ENCODE measurements around the gene CTTNBP2NL.

DNA sequence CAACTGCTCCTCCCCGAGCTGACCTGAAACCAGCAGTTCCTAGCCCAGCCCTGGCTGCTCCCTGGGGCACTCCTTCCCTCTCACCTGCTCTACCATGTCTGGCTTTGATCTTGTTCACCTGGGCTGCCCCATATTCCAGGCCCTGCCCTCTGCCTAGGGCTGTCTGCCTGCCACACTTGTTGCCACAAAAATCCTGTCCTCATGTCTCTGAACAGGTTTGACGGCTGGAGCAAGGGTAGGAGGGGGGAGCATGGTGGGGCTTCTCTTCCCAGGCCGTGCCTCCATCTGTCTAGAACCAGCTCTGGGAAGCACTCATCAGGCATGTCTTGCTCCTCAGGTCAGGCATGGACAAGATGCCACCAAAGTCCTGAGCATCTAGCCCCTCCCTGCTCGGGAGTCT, 68.5 kb downstream of the CTTNBP2NL start:
- TF ChIP-seq, protein P1, sequence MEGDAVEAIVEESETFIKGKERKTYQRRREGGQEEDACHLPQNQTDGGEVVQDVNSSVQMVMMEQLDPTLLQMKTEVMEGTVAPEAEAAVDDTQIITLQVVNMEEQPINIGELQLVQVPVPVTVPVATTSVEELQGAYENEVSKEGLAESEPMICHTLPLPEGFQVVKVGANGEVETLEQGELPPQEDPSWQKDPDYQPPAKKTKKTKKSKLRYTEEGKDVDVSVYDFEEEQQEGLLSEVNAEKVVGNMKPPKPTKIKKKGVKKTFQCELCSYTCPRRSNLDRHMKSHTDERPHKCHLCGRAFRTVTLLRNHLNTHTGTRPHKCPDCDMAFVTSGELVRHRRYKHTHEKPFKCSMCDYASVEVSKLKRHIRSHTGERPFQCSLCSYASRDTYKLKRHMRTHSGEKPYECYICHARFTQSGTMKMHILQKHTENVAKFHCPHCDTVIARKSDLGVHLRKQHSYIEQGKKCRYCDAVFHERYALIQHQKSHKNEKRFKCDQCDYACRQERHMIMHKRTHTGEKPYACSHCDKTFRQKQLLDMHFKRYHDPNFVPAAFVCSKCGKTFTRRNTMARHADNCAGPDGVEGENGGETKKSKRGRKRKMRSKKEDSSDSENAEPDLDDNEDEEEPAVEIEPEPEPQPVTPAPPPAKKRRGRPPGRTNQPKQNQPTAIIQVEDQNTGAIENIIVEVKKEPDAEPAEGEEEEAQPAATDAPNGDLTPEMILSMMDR (IDR thresholded peaks at IDR 0.05): no peak
- TF ChIP-seq POLR2A (IDR thresholded peaks at IDR 0.05): no peak
